ENCODE results near the gene TACC2. TPM values are rescaled to one million over a fixed set of nuclear protein-coding genes. Genes with fewer than 3 reads are reported as not detected.
A peak's percentile ranks its signal among the peaks of the same experiment; 100 is the strongest.

Gene TACC2
- total RNA-seq, 1 donor from 2014 or later: 22.0 TPM

GRCh38 chr10:122263971-122264370 is 275.0 kb downstream of the TACC2 start:
- H3K4me3 Mint-ChIP-seq (ENCODE audit: unreplicated experiment): peak overlapping the region; percentile 64

GRCh38 chr10:122264436-122264835 is 275.5 kb downstream of the TACC2 start:
- FAIRE-seq: no peak
- no peak overlapping the region for H3K27ac ChIP-seq (ENCODE audit: low read depth, low read length)
- no peak for TF ChIP-seq CTCF (IDR thresholded peaks at IDR 0.05; ENCODE audit: insufficient read depth, low read depth, low read length)
- no peak for TF ChIP-seq EZH2 (IDR thresholded peaks at IDR 0.05; ENCODE audit: insufficient read depth, low read length)

More at GRCh38 chr10:122263971-122264370, 275.0 kb downstream of the TACC2 start:
- no peak overlapping the region for H2AFZ ChIP-seq (ENCODE audit: low read depth, low read length)
- Mint-ChIP-seq H3K9me3 (ENCODE audit: unreplicated experiment) (peaks cover 7% of the 10 kb centered on the region), H3K36me3 (ENCODE audit: low read depth, unreplicated experiment) (peaks cover 6% of the 10 kb centered on the region), H3K27me3 (ENCODE audit: low read depth, unreplicated experiment) (no peaks in the 10 kb centered on the region), H3K27ac (ENCODE audit: unreplicated experiment) (peak overlapping the region; percentile 97), H3K4me1 (ENCODE audit: low read depth, unreplicated experiment) (peaks cover 24% of the 10 kb centered on the region)
- no peak for FAIRE-seq
- peak overlapping the region; percentile 48 for H3K4me2 ChIP-seq (ENCODE audit: low read length)
- peak; percentile 78 for DNase-seq (ENCODE audit: low read depth)
- H3K79me2 ChIP-seq (ENCODE audit: insufficient read depth, low read length): no peaks in the 10 kb centered on the region
- H3K36me3 ChIP-seq (ENCODE audit: insufficient read depth, low read length): no peaks in the 10 kb centered on the region
- no peak overlapping the region for H3K27ac ChIP-seq (ENCODE audit: low read depth, low read length)
- peaks cover 9% of the 10 kb centered on the region for H3K4me1 ChIP-seq (ENCODE audit: insufficient read depth, low read length)
- no peak overlapping the region for H3K4me3 ChIP-seq (ENCODE audit: insufficient read depth, low read depth, low read length)
- H3K9me3 ChIP-seq (ENCODE audit: insufficient read depth, low read depth, low read length): no peaks in the 10 kb centered on the region
- no peak overlapping the region for H3K9ac ChIP-seq (ENCODE audit: low read length)
- H4K20me1 ChIP-seq (ENCODE audit: insufficient read depth, low read length): peaks cover 3% of the 10 kb centered on the region
- H3K27me3 ChIP-seq (ENCODE audit: insufficient read depth, low read length): no peaks in the 10 kb centered on the region
- TF ChIP-seq CTCF (IDR thresholded peaks at IDR 0.05; ENCODE audit: insufficient read depth, low read depth, low read length): no peak
- no peak for TF ChIP-seq EZH2 (IDR thresholded peaks at IDR 0.05; ENCODE audit: insufficient read depth, low read length)

GRCh38 chr10:122264931-122265330 is 276.0 kb downstream of the TACC2 start:
- TF ChIP-seq EZH2 (IDR thresholded peaks at IDR 0.05; ENCODE audit: insufficient read depth, low read length): no peak
- no peak for TF ChIP-seq CTCF (IDR thresholded peaks at IDR 0.05; ENCODE audit: insufficient read depth, low read depth, low read length)
- H3K9me3 Mint-ChIP-seq (ENCODE audit: unreplicated experiment): peaks cover 7% of the 10 kb centered on the region
- peaks cover 22% of the 10 kb centered on the region for H3K4me1 Mint-ChIP-seq (ENCODE audit: low read depth, unreplicated experiment)

More at GRCh38 chr10:122264436-122264835, 275.5 kb downstream of the TACC2 start:
- H3K27ac Mint-ChIP-seq (ENCODE audit: unreplicated experiment): peak overlapping the region; percentile 97
- H3K4me1 ChIP-seq (ENCODE audit: insufficient read depth, low read length): peaks cover 9% of the 10 kb centered on the region
- peaks cover 6% of the 10 kb centered on the region for H3K36me3 Mint-ChIP-seq (ENCODE audit: low read depth, unreplicated experiment)
- DNase-seq (ENCODE audit: low read depth): peak; percentile 19
- no peak overlapping the region for H2AFZ ChIP-seq (ENCODE audit: low read depth, low read length)
- H3K36me3 ChIP-seq (ENCODE audit: insufficient read depth, low read length): no peaks in the 10 kb centered on the region
- peaks cover 22% of the 10 kb centered on the region for H3K4me1 Mint-ChIP-seq (ENCODE audit: low read depth, unreplicated experiment)
- no peaks in the 10 kb centered on the region for H3K79me2 ChIP-seq (ENCODE audit: insufficient read depth, low read length)
- peaks cover 3% of the 10 kb centered on the region for H4K20me1 ChIP-seq (ENCODE audit: insufficient read depth, low read length)
- H3K4me2 ChIP-seq (ENCODE audit: low read length): peak overlapping the region; percentile 48
- peaks cover 7% of the 10 kb centered on the region for H3K9me3 Mint-ChIP-seq (ENCODE audit: unreplicated experiment)
- no peaks in the 10 kb centered on the region for H3K27me3 ChIP-seq (ENCODE audit: insufficient read depth, low read length)
- H3K9me3 ChIP-seq (ENCODE audit: insufficient read depth, low read depth, low read length): no peaks in the 10 kb centered on the region
- peak overlapping the region; percentile 64 for H3K4me3 Mint-ChIP-seq (ENCODE audit: unreplicated experiment)
- no peak overlapping the region for H3K9ac ChIP-seq (ENCODE audit: low read length)
- H3K27me3 Mint-ChIP-seq (ENCODE audit: low read depth, unreplicated experiment): no peaks in the 10 kb centered on the region
- no peak overlapping the region for H3K4me3 ChIP-seq (ENCODE audit: insufficient read depth, low read depth, low read length)

More at GRCh38 chr10:122264931-122265330, 276.0 kb downstream of the TACC2 start:
- Histone ChIP-seq H3K9me3 (ENCODE audit: insufficient read depth, low read depth, low read length) (no peaks in the 10 kb centered on the region), H3K4me1 (ENCODE audit: insufficient read depth, low read length) (peaks cover 9% of the 10 kb centered on the region), H3K27ac (ENCODE audit: low read depth, low read length) (no peak overlapping the region), H3K36me3 (ENCODE audit: insufficient read depth, low read length) (peaks cover 4% of the 10 kb centered on the region), H3K4me2 (ENCODE audit: low read length) (no peak overlapping the region), H3K79me2 (ENCODE audit: insufficient read depth, low read length) (no peaks in the 10 kb centered on the region), H2AFZ (ENCODE audit: low read depth, low read length) (no peak overlapping the region), H4K20me1 (ENCODE audit: insufficient read depth, low read length) (peaks cover 3% of the 10 kb centered on the region), H3K9ac (ENCODE audit: low read length) (no peak overlapping the region), H3K27me3 (ENCODE audit: insufficient read depth, low read length) (no peaks in the 10 kb centered on the region), H3K4me3 (ENCODE audit: insufficient read depth, low read depth, low read length) (no peak overlapping the region)
- Mint-ChIP-seq H3K4me3 (ENCODE audit: unreplicated experiment) (no peak overlapping the region), H3K27ac (ENCODE audit: unreplicated experiment) (peak overlapping the region; percentile 97), H3K36me3 (ENCODE audit: low read depth, unreplicated experiment) (peaks cover 6% of the 10 kb centered on the region), H3K27me3 (ENCODE audit: low read depth, unreplicated experiment) (no peaks in the 10 kb centered on the region)
- DNase-seq (ENCODE audit: low read depth) (no peak), FAIRE-seq (no peak)

All from astrocyte (in vitro differentiated cells and primary cell).